ENCODE results near the gene NEGR1.

- no peak for TF ChIP-seq EZH2 (IDR thresholded peaks at IDR 0.05; ENCODE audit: insufficient read depth, low read length)
- no peak for TF ChIP-seq CTCF (IDR thresholded peaks at IDR 0.05; ENCODE audit: insufficient read depth, low read depth, low read length)
Measured at GRCh38 chr1:71656902-71657301, 625.4 kb downstream of the NEGR1 start.
